ENCODE measurements around the gene KRTAP1-1. TPM values are rescaled to one million over a fixed set of nuclear protein-coding genes. Genes with fewer than 3 reads are reported as not detected.

Gene KRTAP1-1
- total and polyA plus RNA-seq, 10 donors: not detected

GRCh38 chr17:41026715-41027471 is 14.4 kb downstream of the KRTAP1-1 start, which contains the start of gene KRTAP1-5:
TSS of gene KRTAP1-5 (minus strand) at chr17:41027208. CDS start at chr17:41027155, 53 bp downstream.
- H3K4me1 ChIP-seq: no peaks in the 10 kb centered on the region
- 63 to 84% (median 82%) methylated on average over 5 to 9 of the region's 9 CpGs for WGBS, 5 donors

GRCh38 chr17:41024697-41025096 is 16.6 kb downstream of the KRTAP1-1 start:
- Histone ChIP-seq H3K4me3 (no peak overlapping the region), H3K36me3 (no peaks in the 10 kb centered on the region), H3K27me3 (replicated peaks in 1 of 7) (peaks cover 0 to 21% (median 2%) of the 10 kb centered on the region in 7 donors), H3K27ac (no peak overlapping the region), H3K9me3 (peaks cover 0 to 12% (median 0%) of the 10 kb centered on the region in 8 donors), H3K4me1 (no peaks in the 10 kb centered on the region)
- TF ChIP-seq CTCF (IDR thresholded peaks at IDR 0.05 in 8 of 11, conservative IDR thresholded peaks at IDR 0.05 in 3 of 11) (no peak), POLR2AphosphoS5 (IDR thresholded peaks at IDR 0.05) (no peak), POLR2A (IDR thresholded peaks at IDR 0.05) (no peak)
- no peak for DNase-seq
- 65 to 84% (median 78%) methylated on average over 3 of the region's 3 CpGs for WGBS, 5 donors
- intact Hi-C loops (cut with DNase I; ENCODE audit: low total_unique reads): no loop called here

More at GRCh38 chr17:41026715-41027471, 14.4 kb downstream of the KRTAP1-1 start, which contains the start of gene KRTAP1-5:
- intact Hi-C loops (cut with DNase I; ENCODE audit: low total_unique reads): no loop called here
- TF ChIP-seq POLR2A (IDR thresholded peaks at IDR 0.05) (no peak), CTCF (IDR thresholded peaks at IDR 0.05 in 8 of 11, conservative IDR thresholded peaks at IDR 0.05 in 3 of 11) (no peak), POLR2AphosphoS5 (IDR thresholded peaks at IDR 0.05) (no peak)
- H3K4me3 ChIP-seq: no peak within 1 kb of the TSS
- peaks cover 0 to under 1% (median 0%) of the 10 kb centered on the region in 8 donors for H3K9me3 ChIP-seq
- H3K27me3 ChIP-seq (replicated peaks in 1 of 7): peaks cover 0 to 23% (median 4%) of the 10 kb centered on the region in 7 donors
- no peak for DNase-seq
- H3K27ac ChIP-seq: no peak within 1 kb of the TSS
- H3K36me3 ChIP-seq: no peaks in the 10 kb centered on the region

GRCh38 chr17:41020336-41020735 is 20.9 kb downstream of the KRTAP1-1 start:
- Histone ChIP-seq H3K27me3 (replicated peaks in 1 of 7) (no peaks in the 10 kb centered on the region), H3K4me3 (no peak overlapping the region), H3K27ac (no peak overlapping the region), H3K4me1 (no peaks in the 10 kb centered on the region), H3K36me3 (no peaks in the 10 kb centered on the region), H3K9me3 (peaks cover 0 to 12% (median 0%) of the 10 kb centered on the region in 8 donors)
- intact Hi-C loops (cut with DNase I; ENCODE audit: low total_unique reads): no loop called here
- TF ChIP-seq POLR2AphosphoS5 (IDR thresholded peaks at IDR 0.05): no peak
- TF ChIP-seq POLR2A (IDR thresholded peaks at IDR 0.05): no peak
- TF ChIP-seq CTCF (IDR thresholded peaks at IDR 0.05 in 8 of 11, conservative IDR thresholded peaks at IDR 0.05 in 3 of 11): no peak
- DNase-seq: no peak

GRCh38 chr17:41019415-41019814 is 21.8 kb downstream of the KRTAP1-1 start:
- Histone ChIP-seq H3K27me3 (replicated peaks in 1 of 7) (no peaks in the 10 kb centered on the region), H3K9me3 (peaks cover 0 to 12% (median 0%) of the 10 kb centered on the region in 8 donors), H3K27ac (no peak overlapping the region), H3K4me1 (no peaks in the 10 kb centered on the region), H3K4me3 (no peak overlapping the region), H3K36me3 (no peaks in the 10 kb centered on the region)
- DNase-seq: no peak
- WGBS, 5 donors: 90 to 100% (median 94%) methylated on average over 3 of the region's 3 CpGs
- intact Hi-C loops (cut with DNase I; ENCODE audit: low total_unique reads): no loop called here
- TF ChIP-seq POLR2AphosphoS5 (IDR thresholded peaks at IDR 0.05) (no peak), CTCF (IDR thresholded peaks at IDR 0.05 in 8 of 11, conservative IDR thresholded peaks at IDR 0.05 in 3 of 11) (no peak), POLR2A (IDR thresholded peaks at IDR 0.05) (no peak)
